Liver (tissue), 9 donors: ENCODE data around the gene MCCC1. TPM values are rescaled to one million over a fixed set of nuclear protein-coding genes. Genes with fewer than 3 reads are reported as not detected.
A peak's percentile ranks its signal among the peaks of the same experiment; 100 is the strongest.

ENCODE experiments used
- DNase-seq: peaks from one replicate; pipeline ENCODE4 v3.0.0-alpha.2; 2017; ENCODE audit warnings: low spot score
- H3K27ac ChIP-seq, 2 donors: one replicate each; pipeline ENCODE4 v1.7.0; 2013; ENCODE audit warnings: inconsistent platforms in 2 of 2, low read length in 2 of 2, control low read depth in 1 of 2, low read depth in 1 of 2, mild to moderate bottlenecking in 1 of 2
- H3K27me3 ChIP-seq, 4 donors: one replicate each; pipeline versions ENCODE4 v1.6.1 to v1.7.0; 2013; ENCODE audit warnings: low read length in 3 of 4, inconsistent platforms in 1 of 4, mild to moderate bottlenecking in 1 of 4, moderate library complexity in 1 of 4; ENCODE audit not compliant: control insufficient read depth in 4 of 4, insufficient read depth in 4 of 4
- H3K36me3 ChIP-seq, 4 donors: one replicate each; pipeline versions ENCODE4 v1.6.1 to v1.7.0; 2013; ENCODE audit warnings: low read length in 3 of 4, mild to moderate bottlenecking in 3 of 4, low read depth in 1 of 4, moderate library complexity in 1 of 4; ENCODE audit not compliant: control insufficient read depth in 4 of 4, insufficient read depth in 3 of 4
- H3K4me1 ChIP-seq, 4 donors: one replicate each; pipeline versions ENCODE4 v1.6.1 to v1.7.0; 2013; ENCODE audit warnings: low read length in 3 of 4, mild to moderate bottlenecking in 3 of 4, moderate library complexity in 1 of 4; ENCODE audit not compliant: control insufficient read depth in 4 of 4, insufficient read depth in 4 of 4
- H3K4me3 ChIP-seq, 3 donors: one replicate each; pipeline versions ENCODE4 v1.6.1 to v1.7.0; 2013; ENCODE audit warnings: low read length in 3 of 3, control low read depth in 1 of 3, low read depth in 1 of 3, mild to moderate bottlenecking in 1 of 3
- H3K9ac ChIP-seq, 2 donors: one replicate each; pipeline ENCODE4 v1.7.0; 2013; ENCODE audit warnings: low read length in 2 of 2, mild to moderate bottlenecking in 2 of 2, moderate library complexity in 2 of 2, control low read depth in 1 of 2, low read depth in 1 of 2
- H3K9me3 ChIP-seq, 4 donors: one replicate each; pipeline versions ENCODE4 v1.6.1 to v1.7.0; 2013; ENCODE audit warnings: low read length in 3 of 4; ENCODE audit not compliant: control insufficient read depth in 4 of 4
- EGR1 ChIP-seq, 2 donors: IDR thresholded peaks; 2 replicates each; pipeline ENCODE4 v1.6.1; 2016 to 2018; ENCODE audit warnings: antibody characterized with exemption in 2 of 2, low read depth in 2 of 2
- FOXA1 ChIP-seq: IDR thresholded peaks from 2 replicates; pipeline ENCODE4 v1.6.1; 2016; ENCODE audit warnings: antibody characterized with exemption
- GABPA ChIP-seq, 2 donors: IDR thresholded peaks in 1 of 2; conservative IDR thresholded peaks in 1 of 2; 2 replicates each; pipeline ENCODE4 v1.6.1; 2016; ENCODE audit warnings: antibody characterized with exemption in 2 of 2, mild to moderate bottlenecking in 1 of 2, moderate library complexity in 1 of 2
- HNF4A ChIP-seq, 2 donors: conservative IDR thresholded peaks; 2 replicates each; pipeline ENCODE4 v1.6.1; 2016; ENCODE audit warnings: antibody characterized with exemption in 2 of 2, mild to moderate bottlenecking in 2 of 2
- JUND ChIP-seq, 2 donors: IDR thresholded peaks; 2 replicates each; pipeline ENCODE4 v1.6.1; 2016; ENCODE audit warnings: antibody characterized with exemption in 2 of 2
- NR2F2 ChIP-seq: IDR thresholded peaks from 2 replicates; pipeline ENCODE4 v1.6.1; 2016; ENCODE audit warnings: antibody characterized with exemption
- RAD21 ChIP-seq, 2 donors: IDR thresholded peaks; 2 replicates each; pipeline ENCODE4 v1.6.1; 2016; ENCODE audit warnings: antibody characterized with exemption in 2 of 2, mild to moderate bottlenecking in 2 of 2
- RXRA ChIP-seq, 2 donors: IDR thresholded peaks; 2 replicates each; pipeline ENCODE4 v1.6.1; 2017 to 2018; ENCODE audit warnings: antibody characterized with exemption in 2 of 2, mild to moderate bottlenecking in 1 of 2
- TAF1 ChIP-seq: conservative IDR thresholded peaks from 2 replicates; pipeline ENCODE4 v1.6.1; 2016; ENCODE audit warnings: antibody characterized with exemption, mild to moderate bottlenecking
- YY1 ChIP-seq: IDR thresholded peaks from 2 replicates; pipeline ENCODE4 v1.6.1; 2016; ENCODE audit warnings: antibody characterized with exemption, mild to moderate bottlenecking
- WGBS: extraction: QIAGEN DNeasy Blood & Tissue Kit; methylation state at CpG from one replicate; pipeline ENCODE4 v1.1.7; 2013; 5-methylcytosine and 5-hydroxymethylcytosine counted together
- polyA plus RNA-seq, 2 donors: library from polyadenylated mRNA; stranded (reverse) in 1 of 2; unstranded in 1 of 2; fragments of 200-250 nt in 1 of 2; fragments of >200 nt in 1 of 2; fragmentation: Nextera tagmentation in 1 of 2; extraction: Ambion mirVana in 1 of 2; gene quantifications; one replicate each; pipeline versions ENCODE4 v1.2.1 to v1.2.3, GENCODE V29; 2013 to 2015
- total RNA-seq, 2 donors: library from RNA; depleted of rRNA; stranded (reverse); fragments of >200 nt; gene quantifications; one replicate each; pipeline ENCODE4 v1.2.3, GENCODE V29; 2014
- TF ChIP-seq, protein P1 (sequence below): fragments of 150-350 bp; IDR thresholded peaks from 2 replicates; pipeline ENCODE4 v1.5.1; 2017; ENCODE audit warnings: improper control_type of control experiment, low read depth, low read length; ENCODE audit not compliant: missing input control
- TF ChIP-seq, protein P2 (sequence below): IDR thresholded peaks from 2 replicates; pipeline ENCODE4 v1.6.1; 2016; ENCODE audit warnings: antibody characterized with exemption
- TF ChIP-seq, protein P3 (sequence below): IDR thresholded peaks from 2 replicates; pipeline ENCODE4 v1.6.1; 2016; ENCODE audit warnings: antibody characterized with exemption, mild to moderate bottlenecking
- TF ChIP-seq, protein P4 (sequence below): IDR thresholded peaks from 2 replicates; pipeline ENCODE4 v1.6.1; 2016; ENCODE audit warnings: antibody characterized with exemption
- donor health status: healthy.
- donor health status: healthy.
- donor health status: healthy.
- donor health status: healthy.
- donor health status: healthy.

The MCCC1 gene
- total and polyA plus RNA-seq, 4 donors: 23.4 to 40.0 (median 34.5) TPM

DNA sequence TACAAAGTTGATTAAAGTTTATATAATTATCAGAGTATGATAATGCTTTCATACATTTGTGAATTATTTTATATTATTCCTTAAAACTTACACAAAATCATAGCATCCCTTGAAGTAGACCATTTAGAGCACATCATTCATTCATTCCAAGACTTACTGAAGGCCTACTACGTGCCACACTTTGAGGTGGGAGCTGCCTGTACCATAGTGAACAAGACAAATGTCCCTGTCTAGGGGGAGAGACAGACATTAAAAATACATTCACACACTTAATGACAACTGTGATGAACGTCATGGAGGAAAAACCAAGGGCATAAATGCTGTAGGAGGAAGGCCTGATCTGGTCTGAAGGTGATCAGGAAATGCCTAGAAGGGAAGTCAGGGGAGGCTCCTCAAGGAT, 12.1 kb downstream of the MCCC1 start (continued):
- TF ChIP-seq, protein P1, sequence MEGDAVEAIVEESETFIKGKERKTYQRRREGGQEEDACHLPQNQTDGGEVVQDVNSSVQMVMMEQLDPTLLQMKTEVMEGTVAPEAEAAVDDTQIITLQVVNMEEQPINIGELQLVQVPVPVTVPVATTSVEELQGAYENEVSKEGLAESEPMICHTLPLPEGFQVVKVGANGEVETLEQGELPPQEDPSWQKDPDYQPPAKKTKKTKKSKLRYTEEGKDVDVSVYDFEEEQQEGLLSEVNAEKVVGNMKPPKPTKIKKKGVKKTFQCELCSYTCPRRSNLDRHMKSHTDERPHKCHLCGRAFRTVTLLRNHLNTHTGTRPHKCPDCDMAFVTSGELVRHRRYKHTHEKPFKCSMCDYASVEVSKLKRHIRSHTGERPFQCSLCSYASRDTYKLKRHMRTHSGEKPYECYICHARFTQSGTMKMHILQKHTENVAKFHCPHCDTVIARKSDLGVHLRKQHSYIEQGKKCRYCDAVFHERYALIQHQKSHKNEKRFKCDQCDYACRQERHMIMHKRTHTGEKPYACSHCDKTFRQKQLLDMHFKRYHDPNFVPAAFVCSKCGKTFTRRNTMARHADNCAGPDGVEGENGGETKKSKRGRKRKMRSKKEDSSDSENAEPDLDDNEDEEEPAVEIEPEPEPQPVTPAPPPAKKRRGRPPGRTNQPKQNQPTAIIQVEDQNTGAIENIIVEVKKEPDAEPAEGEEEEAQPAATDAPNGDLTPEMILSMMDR: no peak
- no peak for TF ChIP-seq TAF1
- no peak for TF ChIP-seq RXRA (IDR thresholded peaks at IDR 0.05)

DNA sequence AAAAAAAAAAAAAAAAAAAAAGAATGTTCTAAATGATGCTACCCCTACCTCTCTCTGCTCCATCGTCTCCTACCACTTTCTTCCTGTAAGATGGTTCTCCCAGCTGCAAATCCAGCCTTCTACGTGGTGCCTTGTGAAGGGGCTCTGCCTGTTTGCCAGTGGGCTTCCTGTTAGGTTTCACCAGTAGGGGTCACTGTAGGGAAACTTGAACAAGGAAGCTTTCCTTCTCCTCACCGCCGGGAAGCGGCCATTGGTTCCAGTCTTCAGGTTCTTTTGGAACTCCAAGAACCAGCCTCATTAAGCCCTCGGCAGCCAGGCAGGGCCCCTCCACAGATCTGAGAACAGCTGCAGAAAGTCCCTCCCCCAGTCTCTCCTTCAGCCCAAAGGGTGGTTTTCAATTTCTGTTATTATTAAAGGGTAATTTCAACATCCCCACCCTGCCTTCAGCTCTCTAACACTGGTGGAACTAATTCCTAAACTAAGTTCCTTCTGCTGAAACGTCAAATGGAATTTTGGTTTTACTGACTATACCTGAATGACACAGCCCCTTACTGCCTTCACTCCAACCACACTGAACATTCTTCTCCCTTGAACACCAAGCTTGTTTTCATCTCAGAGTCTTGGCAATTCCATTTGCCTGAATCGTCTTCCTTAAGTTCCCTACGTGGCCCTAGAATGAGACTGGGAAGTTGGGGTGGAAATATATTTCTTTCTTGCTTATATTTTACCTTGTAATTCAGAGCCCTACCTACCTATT, 13.5 kb downstream of the MCCC1 start:
- 86% methylated on average over 9 of the region's 9 CpGs for WGBS
- Histone ChIP-seq H3K36me3 (peaks cover 5 to 50% (median 36%) of the 10 kb centered on the region in 4 donors), H3K27me3 (no peaks in the 10 kb centered on the region), H3K4me1 (peaks cover 0 to 5% (median 0%) of the 10 kb centered on the region in 4 donors), H3K9ac (no peak overlapping the region), H3K4me3 (no peak overlapping the region), H3K27ac (no peak overlapping the region), H3K9me3 (no peaks in the 10 kb centered on the region)
- no peak for DNase-seq
- TF ChIP-seq TAF1 (no peak), RAD21 (IDR thresholded peaks at IDR 0.05) (peak; percentile 7 to 54), NR2F2 (no peak), FOXA1 (no peak), YY1 (no peak), HNF4A (conservative IDR thresholded peaks at IDR 0.05) (no peak), GABPA (IDR thresholded peaks at IDR 0.05 in 1 of 2, conservative IDR thresholded peaks at IDR 0.05 in 1 of 2) (no peak), EGR1 (IDR thresholded peaks at IDR 0.05; ENCODE audit: low read depth in 2 of 2) (no peak), JUND (IDR thresholded peaks at IDR 0.05) (no peak)
- TF ChIP-seq, protein P2, sequence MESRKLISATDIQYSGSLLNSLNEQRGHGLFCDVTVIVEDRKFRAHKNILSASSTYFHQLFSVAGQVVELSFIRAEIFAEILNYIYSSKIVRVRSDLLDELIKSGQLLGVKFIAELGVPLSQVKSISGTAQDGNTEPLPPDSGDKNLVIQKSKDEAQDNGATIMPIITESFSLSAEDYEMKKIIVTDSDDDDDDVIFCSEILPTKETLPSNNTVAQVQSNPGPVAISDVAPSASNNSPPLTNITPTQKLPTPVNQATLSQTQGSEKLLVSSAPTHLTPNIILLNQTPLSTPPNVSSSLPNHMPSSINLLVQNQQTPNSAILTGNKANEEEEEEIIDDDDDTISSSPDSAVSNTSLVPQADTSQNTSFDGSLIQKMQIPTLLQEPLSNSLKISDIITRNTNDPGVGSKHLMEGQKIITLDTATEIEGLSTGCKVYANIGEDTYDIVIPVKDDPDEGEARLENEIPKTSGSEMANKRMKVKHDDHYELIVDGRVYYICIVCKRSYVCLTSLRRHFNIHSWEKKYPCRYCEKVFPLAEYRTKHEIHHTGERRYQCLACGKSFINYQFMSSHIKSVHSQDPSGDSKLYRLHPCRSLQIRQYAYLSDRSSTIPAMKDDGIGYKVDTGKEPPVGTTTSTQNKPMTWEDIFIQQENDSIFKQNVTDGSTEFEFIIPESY: no peak
- TF ChIP-seq, protein P3, sequence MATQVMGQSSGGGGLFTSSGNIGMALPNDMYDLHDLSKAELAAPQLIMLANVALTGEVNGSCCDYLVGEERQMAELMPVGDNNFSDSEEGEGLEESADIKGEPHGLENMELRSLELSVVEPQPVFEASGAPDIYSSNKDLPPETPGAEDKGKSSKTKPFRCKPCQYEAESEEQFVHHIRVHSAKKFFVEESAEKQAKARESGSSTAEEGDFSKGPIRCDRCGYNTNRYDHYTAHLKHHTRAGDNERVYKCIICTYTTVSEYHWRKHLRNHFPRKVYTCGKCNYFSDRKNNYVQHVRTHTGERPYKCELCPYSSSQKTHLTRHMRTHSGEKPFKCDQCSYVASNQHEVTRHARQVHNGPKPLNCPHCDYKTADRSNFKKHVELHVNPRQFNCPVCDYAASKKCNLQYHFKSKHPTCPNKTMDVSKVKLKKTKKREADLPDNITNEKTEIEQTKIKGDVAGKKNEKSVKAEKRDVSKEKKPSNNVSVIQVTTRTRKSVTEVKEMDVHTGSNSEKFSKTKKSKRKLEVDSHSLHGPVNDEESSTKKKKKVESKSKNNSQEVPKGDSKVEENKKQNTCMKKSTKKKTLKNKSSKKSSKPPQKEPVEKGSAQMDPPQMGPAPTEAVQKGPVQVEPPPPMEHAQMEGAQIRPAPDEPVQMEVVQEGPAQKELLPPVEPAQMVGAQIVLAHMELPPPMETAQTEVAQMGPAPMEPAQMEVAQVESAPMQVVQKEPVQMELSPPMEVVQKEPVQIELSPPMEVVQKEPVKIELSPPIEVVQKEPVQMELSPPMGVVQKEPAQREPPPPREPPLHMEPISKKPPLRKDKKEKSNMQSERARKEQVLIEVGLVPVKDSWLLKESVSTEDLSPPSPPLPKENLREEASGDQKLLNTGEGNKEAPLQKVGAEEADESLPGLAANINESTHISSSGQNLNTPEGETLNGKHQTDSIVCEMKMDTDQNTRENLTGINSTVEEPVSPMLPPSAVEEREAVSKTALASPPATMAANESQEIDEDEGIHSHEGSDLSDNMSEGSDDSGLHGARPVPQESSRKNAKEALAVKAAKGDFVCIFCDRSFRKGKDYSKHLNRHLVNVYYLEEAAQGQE: no peak
- TF ChIP-seq, protein P1: peak; percentile 25
- TF ChIP-seq, protein P4, sequence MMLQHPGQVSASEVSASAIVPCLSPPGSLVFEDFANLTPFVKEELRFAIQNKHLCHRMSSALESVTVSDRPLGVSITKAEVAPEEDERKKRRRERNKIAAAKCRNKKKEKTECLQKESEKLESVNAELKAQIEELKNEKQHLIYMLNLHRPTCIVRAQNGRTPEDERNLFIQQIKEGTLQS: no peak
